Loucy (cell line): ENCODE data around the gene EP400.

Experiments used
- CTCF ChIP-seq: fragments of 200-600 bp; sonication (generic); conservative IDR thresholded peaks from 2 replicates; pipeline ENCODE4 v1.5.1; 2014; ENCODE audit warnings: mild to moderate bottlenecking, antibody characterized with exemption, low read length
- EZH2phosphoT487 ChIP-seq: fragments of 200-600 bp; IDR thresholded peaks from 2 replicates; pipeline ENCODE4 v1.6.1; 2018; ENCODE audit warnings: antibody characterized with exemption, mild to moderate bottlenecking, moderate library complexity, borderline replicate concordance

- TF ChIP-seq CTCF = no peak
- TF ChIP-seq EZH2phosphoT487 = no peak
Observed at GRCh38 chr12:132062481-132062880, 112.7 kb downstream of the EP400 start.
